ENCODE results near the gene MLLT1.

The MLLT1 gene

GRCh38 chr19:6238256-6238642 lies 41.5 kb downstream of the MLLT1 start:
- DNase-seq (ENCODE audit: insufficient read length, low spot score) = no peak
- FAIRE-seq = no peak

GRCh38 chr19:6236310-6237291 lies 43.2 kb downstream of the MLLT1 start:
- no peak for DNase-seq (ENCODE audit: insufficient read length, low spot score)
- no peak for FAIRE-seq

- DNase-seq (ENCODE audit: insufficient read length, low spot score) = no peak
- no peak for FAIRE-seq
These were observed 44.5 kb downstream of the MLLT1 start for GRCh38 chr19:6235031-6235951.

- DNase-seq (ENCODE audit: insufficient read length, low spot score) (no peak), FAIRE-seq (no peak)
These were observed 45.2 kb downstream of the MLLT1 start for GRCh38 chr19:6234527-6234926.

- FAIRE-seq = no peak
- DNase-seq (ENCODE audit: insufficient read length, low spot score) = no peak
These were observed 45.8 kb downstream of the MLLT1 start for GRCh38 chr19:6233827-6234511.

- no peak for FAIRE-seq
- no peak for DNase-seq (ENCODE audit: insufficient read length, low spot score)
These were observed 46.5 kb downstream of the MLLT1 start for GRCh38 chr19:6233056-6233826.

GRCh38 chr19:6232601-6233055 lies 47.1 kb downstream of the MLLT1 start:
- DNase-seq (ENCODE audit: insufficient read length, low spot score) = peak; percentile 41
- FAIRE-seq = no peak

- no peak for FAIRE-seq
- DNase-seq (ENCODE audit: insufficient read length, low spot score) = no peak
These were observed 48.8 kb downstream of the MLLT1 start for GRCh38 chr19:6230991-6231448.

- DNase-seq (ENCODE audit: insufficient read length, low spot score) (no peak), FAIRE-seq (no peak)
These were observed 49.6 kb downstream of the MLLT1 start for GRCh38 chr19:6229951-6230712.

- no peak for DNase-seq (ENCODE audit: insufficient read length, low spot score)
- FAIRE-seq = peak; percentile 98
These were observed 50.4 kb downstream of the MLLT1 start for GRCh38 chr19:6229216-6229913.

GRCh38 chr19:6228551-6229215 lies 51.1 kb downstream of the MLLT1 start:
- DNase-seq (ENCODE audit: insufficient read length, low spot score) (no peak), FAIRE-seq (no peak)

- no peak for DNase-seq (ENCODE audit: insufficient read length, low spot score)
- no peak for FAIRE-seq
These were observed 51.8 kb downstream of the MLLT1 start for GRCh38 chr19:6227936-6228325.

GRCh38 chr19:6227156-6227935 lies 52.4 kb downstream of the MLLT1 start:
- no peak for DNase-seq (ENCODE audit: insufficient read length, low spot score)
- FAIRE-seq = no peak

- no peak for FAIRE-seq
- no peak for DNase-seq (ENCODE audit: insufficient read length, low spot score)
These were observed 53.2 kb downstream of the MLLT1 start for GRCh38 chr19:6226444-6227155.

- FAIRE-seq = no peak
- DNase-seq (ENCODE audit: insufficient read length, low spot score) = no peak
These were observed 53.8 kb downstream of the MLLT1 start for GRCh38 chr19:6226012-6226411.

GRCh38 chr19:6225232-6225865 lies 54.4 kb downstream of the MLLT1 start:
- DNase-seq (ENCODE audit: insufficient read length, low spot score) (no peak), FAIRE-seq (no peak)
